HL-60/S4 (cell line): ENCODE data around the gene ANAPC13.

Experiments used
- in situ Hi-C: fragments of 300-500 bp; cut with MboI; formaldehyde crosslinking; loops from 2 replicates; pipeline ENCODE4 v1.14.3; 2022; ENCODE audit warnings: low sequenced_read_pairs

ANAPC13 gene

GRCh38 chr3:134458406-134458945, 27.3 kb downstream of the ANAPC13 start:
- in situ Hi-C loops, result loop anchor here (25.0 kb wide), 2 partner anchors 246 to 521 kb away; no protein-coding TSS in a partner anchor

DNA sequence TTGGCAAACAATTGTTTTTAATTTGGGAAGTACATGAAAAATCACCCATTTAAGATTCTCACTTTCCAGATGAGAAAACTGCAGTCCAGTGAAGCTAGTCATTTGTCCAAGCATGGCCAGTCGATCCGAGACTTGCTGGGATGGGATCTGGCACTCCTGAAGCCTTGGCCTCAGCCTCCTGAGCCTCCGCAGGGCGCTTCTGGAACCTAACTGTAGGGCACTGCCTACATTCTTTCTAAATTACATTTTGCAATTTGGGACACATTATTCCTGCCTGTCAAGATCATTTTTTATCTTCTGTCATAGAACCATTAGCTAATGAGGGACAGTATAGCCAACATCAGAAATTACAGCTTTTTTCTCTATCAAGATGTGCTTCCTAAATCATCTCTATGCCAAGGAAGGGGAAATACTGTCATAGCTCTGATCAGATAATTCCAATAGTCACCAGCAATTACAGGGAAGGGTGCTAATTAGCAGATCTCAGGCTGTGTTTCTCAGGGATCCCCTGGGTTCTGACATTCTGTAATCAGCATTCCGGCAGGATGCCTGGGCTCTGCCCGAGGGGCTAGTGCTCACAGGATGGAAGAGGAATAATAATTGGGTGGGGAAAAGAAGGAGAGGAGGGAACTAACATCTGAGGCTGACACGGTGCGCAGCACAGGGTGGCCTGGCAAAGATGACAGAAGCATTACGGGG, 28.3 kb downstream of the ANAPC13 start:
- in situ Hi-C loops, result loop anchor here (25.0 kb wide), 2 partner anchors 245 to 520 kb away; no protein-coding TSS in a partner anchor

DNA sequence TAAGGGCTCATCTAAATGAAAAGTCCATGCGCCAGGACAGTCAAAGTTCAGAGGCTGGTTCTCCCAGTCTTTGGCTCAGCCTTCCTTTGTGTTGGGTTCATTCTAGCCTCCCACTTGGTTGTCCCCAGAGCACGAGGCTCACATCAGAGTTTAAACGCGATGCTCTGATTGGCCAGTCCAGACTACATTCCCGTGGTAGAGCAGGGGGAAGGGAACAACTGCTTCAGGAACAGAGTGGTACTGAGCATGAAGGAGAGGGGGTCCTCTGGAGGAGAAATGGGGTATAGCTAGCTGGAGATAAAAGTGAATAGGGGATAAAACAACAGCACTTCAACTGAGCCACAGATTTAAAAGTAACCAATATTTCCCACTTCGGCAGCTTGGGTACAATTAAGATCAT, 32.2 kb downstream of the ANAPC13 start:
- in situ Hi-C loops, result loop anchor here (25.0 kb wide), 2 partner anchors 241 to 516 kb away; no protein-coding TSS in a partner anchor

- in situ Hi-C loops, result loop anchor here (25.0 kb wide), 2 partner anchors 238 to 513 kb away; no protein-coding TSS in a partner anchor
Observed at GRCh38 chr3:134449951-134450350, 35.8 kb downstream of the ANAPC13 start.

- in situ Hi-C loops, result no loop called here
Observed at GRCh38 chr3:134449277-134449676, 36.5 kb downstream of the ANAPC13 start.

GRCh38 chr3:134448664-134449063, 37.1 kb downstream of the ANAPC13 start:
- in situ Hi-C loops, result no loop called here

DNA sequence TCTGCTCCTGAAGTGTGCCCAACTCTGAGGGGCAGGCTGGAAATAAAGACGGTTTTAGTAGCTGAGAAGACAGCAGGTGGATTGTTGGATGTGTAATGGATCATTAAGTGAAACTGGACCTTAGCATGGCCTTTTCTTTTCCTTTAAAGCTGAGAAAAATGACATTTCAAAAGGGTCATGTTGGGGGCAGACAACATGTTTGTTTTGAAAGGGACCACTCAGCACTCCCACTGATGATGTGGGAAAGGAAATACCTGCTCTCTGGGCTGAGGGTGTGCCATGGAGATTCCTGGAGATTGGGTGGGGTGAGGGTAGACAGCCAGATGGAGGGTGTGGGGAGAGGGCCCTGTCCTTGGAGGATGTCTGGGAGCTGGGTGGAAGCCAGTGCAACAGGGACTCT, 38.4 kb downstream of the ANAPC13 start:
- in situ Hi-C loops, result no loop called here

- in situ Hi-C loops, result no loop called here
Observed at GRCh38 chr3:134446800-134447199, 39.0 kb downstream of the ANAPC13 start.

DNA sequence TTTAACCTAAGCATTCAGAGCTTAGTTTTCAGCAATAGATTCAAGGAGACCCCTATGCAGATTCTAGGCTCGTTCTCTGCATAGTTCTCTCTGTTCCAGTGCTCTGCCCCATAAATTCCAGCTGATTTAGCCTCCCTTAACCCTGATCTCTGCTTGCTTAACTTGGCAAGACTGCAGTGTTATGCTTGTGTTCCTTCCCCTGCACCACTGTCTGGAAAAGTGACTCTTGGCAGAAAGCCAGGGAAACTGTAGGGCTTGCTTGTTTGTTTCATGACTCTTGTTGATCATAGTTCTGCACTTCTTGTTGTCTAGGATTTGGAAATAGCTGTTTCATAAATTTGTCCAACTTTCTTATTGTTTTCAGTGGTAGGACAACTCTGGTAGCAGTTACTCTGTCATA, 40.1 kb downstream of the ANAPC13 start:
- in situ Hi-C loops, result no loop called here

GRCh38 chr3:134445095-134445494, 40.7 kb downstream of the ANAPC13 start:
- in situ Hi-C loops, result no loop called here

DNA sequence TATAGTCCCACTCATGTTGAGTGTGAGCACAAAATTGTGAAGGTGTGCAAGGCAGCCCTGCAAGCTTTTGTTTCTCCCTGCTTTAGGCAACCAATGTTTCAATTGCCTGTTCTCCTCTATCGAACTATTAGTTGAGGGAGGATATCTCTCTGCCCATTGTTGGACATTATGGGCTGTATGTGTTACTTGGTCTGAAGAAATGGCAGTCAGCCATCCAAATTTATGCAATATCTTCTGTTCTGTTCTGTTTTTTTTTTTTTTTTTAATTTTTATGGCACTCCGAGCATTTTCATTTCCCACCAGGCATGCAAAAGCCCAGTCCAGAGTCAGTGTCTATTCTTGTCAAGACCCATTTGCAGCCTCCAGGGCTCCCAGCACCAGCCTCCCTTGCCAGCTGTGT, 44.0 kb downstream of the ANAPC13 start:
- in situ Hi-C loops, result no loop called here

DNA sequence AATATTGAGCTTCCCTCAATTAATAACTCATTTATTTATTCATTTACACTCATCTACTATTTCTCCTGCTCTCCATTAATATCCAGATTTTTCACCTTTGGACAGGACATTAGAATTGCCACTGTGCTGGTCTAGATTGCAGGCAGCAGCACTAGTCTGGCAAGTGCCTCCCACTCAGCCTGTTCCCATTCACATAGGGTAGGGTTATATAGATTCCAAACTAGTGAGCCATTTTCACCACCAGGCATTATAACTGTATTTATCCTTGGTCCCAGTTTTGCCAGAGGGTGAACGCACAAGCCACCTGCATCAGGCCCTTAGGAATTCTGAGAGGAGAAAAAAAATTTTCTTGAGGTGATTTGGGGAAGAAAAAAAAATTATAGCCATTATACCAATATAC, 44.5 kb downstream of the ANAPC13 start:
- in situ Hi-C loops, result no loop called here

- in situ Hi-C loops, result no loop called here
Observed at GRCh38 chr3:134437211-134437752, 48.5 kb downstream of the ANAPC13 start.

DNA sequence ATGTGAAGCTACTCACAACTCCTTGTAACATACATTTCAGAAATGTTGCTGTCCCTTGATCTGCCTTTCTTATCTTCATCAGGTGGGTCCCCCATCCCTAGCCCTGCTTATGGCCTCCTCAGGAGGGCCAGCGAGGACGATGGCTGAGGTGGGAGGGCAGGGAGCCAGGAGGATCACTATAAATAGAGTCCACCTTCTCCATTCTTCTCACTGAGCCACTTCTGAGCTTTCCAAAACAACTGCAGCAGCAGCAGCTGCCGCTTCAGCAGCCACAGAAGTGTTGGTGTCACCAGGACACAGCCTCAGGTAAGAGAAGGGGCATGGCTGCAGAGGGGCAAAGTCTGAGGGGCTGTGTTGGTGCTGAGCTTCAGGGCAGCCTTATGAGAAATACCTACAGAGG, 53.5 kb downstream of the ANAPC13 start:
- in situ Hi-C loops, result no loop called here

DNA sequence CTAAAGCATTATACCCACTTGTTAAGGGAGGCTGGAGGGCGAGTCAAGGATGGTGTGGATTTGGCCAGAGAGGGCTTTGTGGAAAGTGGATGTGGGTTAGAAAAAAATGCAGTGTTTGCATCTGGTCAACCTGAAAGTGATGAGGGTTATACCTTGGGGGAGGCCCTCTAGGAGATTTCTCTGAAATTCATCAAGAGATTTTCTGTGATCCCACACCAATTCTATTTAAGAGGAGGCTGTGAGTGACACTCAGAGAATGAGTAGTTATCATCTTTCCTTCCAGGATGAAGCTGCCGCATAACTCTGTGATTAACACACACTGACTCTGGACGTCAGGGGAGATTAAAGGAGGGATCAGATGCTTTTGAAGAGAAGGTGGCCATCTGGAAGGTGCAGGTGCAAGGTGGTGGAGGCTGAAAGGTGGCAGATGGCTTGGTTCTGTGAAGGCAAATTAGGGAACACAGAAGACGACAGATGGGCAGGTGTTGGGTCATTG, 54.8 kb downstream of the ANAPC13 start:
- in situ Hi-C loops, result no loop called here

DNA sequence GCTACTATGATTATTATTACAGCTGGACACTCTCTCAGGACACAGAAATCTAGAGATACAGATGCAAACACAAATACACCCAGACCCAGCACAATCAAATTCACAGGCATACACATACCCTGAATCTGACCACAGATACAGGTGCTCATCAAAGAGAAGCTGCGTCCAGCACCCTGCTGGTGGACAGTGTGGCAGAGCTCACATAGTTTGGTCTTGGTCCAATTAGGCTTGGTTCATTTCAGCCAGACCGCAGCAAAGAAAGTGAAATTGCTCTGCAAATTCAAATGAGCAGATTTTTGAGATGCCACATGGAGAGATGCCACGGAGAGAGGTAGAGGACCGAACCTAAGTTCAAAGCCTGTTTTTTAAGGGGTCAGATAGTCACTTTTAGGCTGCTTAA, 55.6 kb downstream of the ANAPC13 start:
- in situ Hi-C loops, result no loop called here

DNA sequence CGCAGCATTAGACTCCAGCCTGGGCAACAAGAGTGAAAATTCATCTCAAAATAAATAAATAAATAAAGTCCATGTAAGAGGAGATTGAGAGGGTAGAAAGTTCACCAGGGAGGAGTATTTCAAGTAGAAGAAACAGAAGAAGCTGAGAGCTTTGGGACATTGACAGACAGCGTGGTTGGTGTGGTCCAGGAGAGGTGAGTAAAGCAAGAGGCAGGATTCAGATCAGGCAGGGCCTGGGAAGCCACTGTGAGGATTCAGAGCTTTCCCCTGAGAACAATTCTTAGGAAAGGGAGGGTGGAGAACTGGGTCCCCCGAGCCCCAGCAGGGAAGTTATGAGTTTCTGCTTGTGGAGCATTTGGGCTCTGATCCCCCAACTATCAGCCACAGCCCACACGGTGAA, 57.4 kb downstream of the ANAPC13 start:
- in situ Hi-C loops, result no loop called here
